Measurements from ENCODE around the gene ZNRF1.

- no peak for TF ChIP-seq EZH2 (IDR thresholded peaks at IDR 0.05)
- no peak for TF ChIP-seq POLR2AphosphoS5 (IDR thresholded peaks at IDR 0.05; ENCODE audit: borderline replicate concordance, low read depth, low read length)
- no peak for TF ChIP-seq FOXP2 (optimal IDR thresholded peaks at IDR 0.05; ENCODE audit: control extremely low read depth, extremely low read length, insufficient read depth)
These were observed 62.8 kb downstream of the ZNRF1 start for GRCh38 chr16:75061669-75062068.
